ENCODE results near the gene MCM9.

DNA sequence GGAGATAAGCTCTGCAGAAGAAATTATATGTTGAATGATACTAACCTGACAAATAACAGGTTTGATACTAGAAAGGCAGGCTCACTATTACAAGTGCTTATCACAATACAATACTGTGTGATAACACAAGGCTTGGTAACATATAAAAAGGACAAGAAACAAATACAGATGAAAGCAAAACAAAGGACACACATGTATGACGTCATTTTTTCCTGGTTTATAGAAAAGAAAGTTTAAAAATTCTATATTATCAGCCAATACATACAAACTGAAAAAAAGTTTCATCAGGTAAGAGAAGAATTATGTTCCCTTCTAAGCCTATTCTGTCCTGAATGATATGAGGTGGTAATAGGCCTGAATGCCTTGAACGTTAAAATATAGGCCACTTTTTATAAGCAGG is 32.3 kb upstream of the MCM9 start:
- TF ChIP-seq, protein P1, sequence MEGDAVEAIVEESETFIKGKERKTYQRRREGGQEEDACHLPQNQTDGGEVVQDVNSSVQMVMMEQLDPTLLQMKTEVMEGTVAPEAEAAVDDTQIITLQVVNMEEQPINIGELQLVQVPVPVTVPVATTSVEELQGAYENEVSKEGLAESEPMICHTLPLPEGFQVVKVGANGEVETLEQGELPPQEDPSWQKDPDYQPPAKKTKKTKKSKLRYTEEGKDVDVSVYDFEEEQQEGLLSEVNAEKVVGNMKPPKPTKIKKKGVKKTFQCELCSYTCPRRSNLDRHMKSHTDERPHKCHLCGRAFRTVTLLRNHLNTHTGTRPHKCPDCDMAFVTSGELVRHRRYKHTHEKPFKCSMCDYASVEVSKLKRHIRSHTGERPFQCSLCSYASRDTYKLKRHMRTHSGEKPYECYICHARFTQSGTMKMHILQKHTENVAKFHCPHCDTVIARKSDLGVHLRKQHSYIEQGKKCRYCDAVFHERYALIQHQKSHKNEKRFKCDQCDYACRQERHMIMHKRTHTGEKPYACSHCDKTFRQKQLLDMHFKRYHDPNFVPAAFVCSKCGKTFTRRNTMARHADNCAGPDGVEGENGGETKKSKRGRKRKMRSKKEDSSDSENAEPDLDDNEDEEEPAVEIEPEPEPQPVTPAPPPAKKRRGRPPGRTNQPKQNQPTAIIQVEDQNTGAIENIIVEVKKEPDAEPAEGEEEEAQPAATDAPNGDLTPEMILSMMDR (IDR thresholded peaks at IDR 0.05; ENCODE audit: poor library complexity), result no peak
- no peak for TF ChIP-seq EZH2phosphoT487 (IDR thresholded peaks at IDR 0.05; ENCODE audit: low read depth, severe bottlenecking, unreplicated experiment)
- no peak for TF ChIP-seq EZH2 (IDR thresholded peaks at IDR 0.05; ENCODE audit: borderline replicate concordance)
